LNCaP clone FGC (cell line): ENCODE data around the gene MTPN.
A peak's percentile ranks its signal among the peaks of the same experiment; 100 is the strongest.

Experiments
- DNase-seq: peaks from one replicate; pipeline ENCODE4 v3.0.0-alpha.2; 2011; ENCODE audit warnings: low read depth
- H3K4me3 ChIP-seq: 2 replicates; pipeline ENCODE4 v1.5.1; 2011; ENCODE audit warnings: mild to moderate bottlenecking, low read depth, low read length, control low read depth
- TF ChIP-seq, protein P1 (sequence below): IDR thresholded peaks from 2 replicates; pipeline ENCODE4 v1.5.1; 2012; ENCODE audit warnings: mild to moderate bottlenecking; ENCODE audit not compliant: control insufficient read depth, insufficient read depth; ENCODE audit errors: extremely low read depth

Gene MTPN

DNA sequence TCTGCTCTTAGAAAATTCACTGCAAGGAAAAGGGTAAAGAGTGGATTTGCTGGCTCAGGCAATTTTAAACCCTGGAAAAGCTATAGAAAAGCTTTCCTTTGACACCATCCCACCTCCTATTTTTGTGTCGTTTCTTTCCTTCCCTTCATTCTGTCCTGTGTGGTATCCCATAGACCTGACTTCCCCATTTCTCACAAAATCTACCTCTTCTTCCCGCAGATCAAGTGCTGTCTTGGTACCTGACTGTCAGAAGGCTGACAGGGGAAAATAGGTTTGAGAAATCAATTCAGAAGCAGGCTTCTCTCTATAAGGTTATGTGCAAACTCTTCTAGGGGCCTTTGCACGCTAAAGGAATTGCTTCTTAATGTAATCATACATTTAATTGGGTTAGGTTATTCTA lies 98.9 kb downstream of the MTPN start:
- H3K4me3 ChIP-seq: no peak overlapping the region
- TF ChIP-seq, protein P1, sequence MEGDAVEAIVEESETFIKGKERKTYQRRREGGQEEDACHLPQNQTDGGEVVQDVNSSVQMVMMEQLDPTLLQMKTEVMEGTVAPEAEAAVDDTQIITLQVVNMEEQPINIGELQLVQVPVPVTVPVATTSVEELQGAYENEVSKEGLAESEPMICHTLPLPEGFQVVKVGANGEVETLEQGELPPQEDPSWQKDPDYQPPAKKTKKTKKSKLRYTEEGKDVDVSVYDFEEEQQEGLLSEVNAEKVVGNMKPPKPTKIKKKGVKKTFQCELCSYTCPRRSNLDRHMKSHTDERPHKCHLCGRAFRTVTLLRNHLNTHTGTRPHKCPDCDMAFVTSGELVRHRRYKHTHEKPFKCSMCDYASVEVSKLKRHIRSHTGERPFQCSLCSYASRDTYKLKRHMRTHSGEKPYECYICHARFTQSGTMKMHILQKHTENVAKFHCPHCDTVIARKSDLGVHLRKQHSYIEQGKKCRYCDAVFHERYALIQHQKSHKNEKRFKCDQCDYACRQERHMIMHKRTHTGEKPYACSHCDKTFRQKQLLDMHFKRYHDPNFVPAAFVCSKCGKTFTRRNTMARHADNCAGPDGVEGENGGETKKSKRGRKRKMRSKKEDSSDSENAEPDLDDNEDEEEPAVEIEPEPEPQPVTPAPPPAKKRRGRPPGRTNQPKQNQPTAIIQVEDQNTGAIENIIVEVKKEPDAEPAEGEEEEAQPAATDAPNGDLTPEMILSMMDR: no peak
- DNase-seq: no peak

GRCh38 chr7:135877805-135878204 lies 99.4 kb downstream of the MTPN start:
- peak; percentile 82 for DNase-seq
- H3K4me3 ChIP-seq: no peak overlapping the region
- TF ChIP-seq, protein P1: no peak
